SK-N-SH treated with all-trans-retinoic acid at 6 μM for 48 hours (cell line): ENCODE measurements around the gene CRB3.
"Not testable (repeated sequence)": the region's sequence is repeated elsewhere in the genome, so short reads cannot be mapped to it uniquely, and the experiment has no call there.

ENCODE experiments used
- ATAC-seq: fragments of 200-7000 bp; cut with Tn5 transposase; 3 replicates; pipeline ENCODE4 v1.9.1; 2020; ENCODE audit warnings: mild to moderate bottlenecking, moderate library complexity
- ARNTL ChIP-seq: fragments of 450-650 bp; formaldehyde crosslinking; IDR thresholded peaks from 2 replicates; pipeline ENCODE4 v1.5.0; 2020; ENCODE audit warnings: low read depth, mild to moderate bottlenecking, moderate library complexity, borderline replicate concordance
- BACH2 ChIP-seq: fragments of 250-450 bp; sonication (Bioruptor Pico); IDR thresholded peaks from 2 replicates; pipeline ENCODE4 v1.9.0; 2021; ENCODE audit warnings: mild to moderate bottlenecking, borderline replicate concordance
- CSDC2 ChIP-seq: fragments of 250-450 bp; sonication (Bioruptor Pico); IDR thresholded peaks from 2 replicates; pipeline ENCODE4 v1.5.0; 2020; ENCODE audit warnings: mild to moderate bottlenecking, moderate library complexity
- ESRRG ChIP-seq: fragments of 250-450 bp; sonication (Bioruptor Pico); IDR thresholded peaks from 2 replicates; pipeline ENCODE4 v1.6.1; 2021; ENCODE audit warnings: mild to moderate bottlenecking
- GLIS3 ChIP-seq: fragments of 250-450 bp; sonication (Bioruptor Pico); IDR thresholded peaks from 2 replicates; pipeline ENCODE4 v1.5.0; 2020; ENCODE audit warnings: mild to moderate bottlenecking, moderate library complexity
- ISL1 ChIP-seq: fragments of 250-450 bp; sonication (Bioruptor Pico); IDR thresholded peaks from 2 replicates; pipeline ENCODE4 v2.1.2; 2022; ENCODE audit warnings: mild to moderate bottlenecking, moderate library complexity
- OSR1 ChIP-seq: fragments of 250-450 bp; sonication (Bioruptor Pico); IDR thresholded peaks from 2 replicates; pipeline ENCODE4 v1.8.0; 2022; ENCODE audit warnings: moderate library complexity, mild to moderate bottlenecking, inconsistent platforms
- RARB ChIP-seq: fragments of 250-450 bp; sonication (Bioruptor Pico); IDR thresholded peaks from 2 replicates; pipeline ENCODE4 v1.8.0; 2021; ENCODE audit warnings: mild to moderate bottlenecking, moderate library complexity
- SNAI2 ChIP-seq: fragments of 250-450 bp; sonication (Bioruptor Pico); IDR thresholded peaks from 2 replicates; pipeline ENCODE4 v1.5.0; 2020; ENCODE audit warnings: mild to moderate bottlenecking, moderate library complexity
- TOX ChIP-seq: fragments of 250-450 bp; sonication (Bioruptor Pico); IDR thresholded peaks from 2 replicates; pipeline ENCODE4 v1.8.0; 2021; ENCODE audit warnings: mild to moderate bottlenecking, moderate library complexity, borderline replicate concordance
- ZC3H10 ChIP-seq: fragments of 250-450 bp; sonication (Bioruptor Pico); IDR thresholded peaks from 2 replicates; pipeline ENCODE4 v1.5.1; 2021; ENCODE audit warnings: mild to moderate bottlenecking, moderate library complexity
- ZFP3 ChIP-seq: fragments of 250-450 bp; sonication (Bioruptor Pico); IDR thresholded peaks from 2 replicates; pipeline ENCODE4 v1.5.0; 2020; ENCODE audit warnings: mild to moderate bottlenecking, moderate library complexity
- ZFP30 ChIP-seq: fragments of 450-650 bp; formaldehyde crosslinking; IDR thresholded peaks from 2 replicates; pipeline ENCODE4 v1.5.0; 2022; ENCODE audit warnings: mild to moderate bottlenecking, moderate library complexity
- ZNF565 ChIP-seq: fragments of 450-650 bp; formaldehyde crosslinking; conservative IDR thresholded peaks from 2 replicates; pipeline ENCODE4 v1.5.0; 2020; ENCODE audit warnings: low read depth, mild to moderate bottlenecking, moderate library complexity
- ZNF70 ChIP-seq: fragments of 450-650 bp; formaldehyde crosslinking; IDR thresholded peaks from 2 replicates; pipeline ENCODE4 v1.5.0; 2020; ENCODE audit warnings: mild to moderate bottlenecking, moderate library complexity
- ZNF8 ChIP-seq: fragments of 450-650 bp; formaldehyde crosslinking; IDR thresholded peaks from 2 replicates; pipeline ENCODE4 v1.5.0; 2020; ENCODE audit warnings: mild to moderate bottlenecking, moderate library complexity
- TF ChIP-seq, protein P1 (sequence below): fragments of 250-450 bp; sonication (Bioruptor Pico); IDR thresholded peaks from 2 replicates; pipeline ENCODE4 v1.8.0; 2021; ENCODE audit warnings: low read depth, mild to moderate bottlenecking, moderate library complexity, borderline replicate concordance
- TF ChIP-seq, protein P2 (sequence below): fragments of 250-450 bp; sonication (Bioruptor Pico); IDR thresholded peaks from 2 replicates; pipeline ENCODE4 v1.5.1; 2021; ENCODE audit warnings: mild to moderate bottlenecking, moderate library complexity
- TF ChIP-seq, protein P3 (sequence below): fragments of 250-450 bp; sonication (Bioruptor Pico); IDR thresholded peaks from 2 replicates; pipeline ENCODE4 v1.5.1; 2020; ENCODE audit warnings: low read depth, mild to moderate bottlenecking, moderate library complexity
- TF ChIP-seq, protein P4 (sequence below): fragments of 250-450 bp; sonication (Bioruptor Pico); IDR thresholded peaks from 2 replicates; pipeline ENCODE4 v1.5.0; 2020; ENCODE audit warnings: mild to moderate bottlenecking, moderate library complexity
- TF ChIP-seq, protein P5 (sequence below): fragments of 250-450 bp; sonication (Bioruptor Pico); IDR thresholded peaks from 2 replicates; pipeline ENCODE4 v1.8.0; 2020; ENCODE audit warnings: mild to moderate bottlenecking, moderate library complexity, borderline replicate concordance

CRB3 gene

DNA sequence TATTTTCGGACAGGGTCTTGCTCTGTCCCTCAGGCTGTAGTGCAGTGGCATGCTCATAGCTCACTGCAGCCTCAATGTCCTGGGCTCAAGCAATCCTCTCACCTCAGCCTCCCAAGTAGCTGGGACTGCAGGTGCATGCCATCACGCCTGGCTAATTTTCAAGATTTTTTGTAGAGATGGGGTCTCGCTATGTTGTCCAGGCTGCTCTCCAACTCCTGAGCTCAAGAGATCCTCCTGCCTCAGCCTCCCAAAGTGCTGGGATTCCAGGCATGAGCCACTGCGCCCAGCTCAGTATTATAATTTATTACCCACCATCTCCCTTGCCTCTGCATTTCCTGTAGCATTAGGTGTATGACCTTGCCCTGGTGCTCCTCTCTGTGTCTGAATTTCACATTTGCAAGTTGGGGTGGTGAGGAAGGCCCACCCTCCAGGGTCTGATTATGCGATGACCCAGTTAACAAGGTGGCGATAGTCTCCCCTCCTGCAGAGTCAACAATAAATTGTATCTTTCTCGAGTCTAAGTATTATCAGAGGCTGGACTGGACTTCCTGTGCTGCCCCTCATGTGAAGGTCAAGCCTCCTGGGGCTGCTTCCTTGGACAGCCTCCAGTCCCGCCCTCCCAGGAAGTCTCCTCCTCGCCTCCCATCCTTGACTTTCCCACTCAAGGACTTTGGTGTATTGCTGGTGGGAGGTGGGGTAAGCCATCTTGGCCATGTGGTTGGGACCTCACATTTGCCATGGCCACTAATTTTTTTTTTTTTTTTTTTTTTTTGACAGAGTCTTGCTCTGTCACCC, 39.5 kb downstream of the CRB3 start:
- ATAC-seq = no peak
- TF ChIP-seq RARB (CRISPR knock-in tag) (no peak), SNAI2 (CRISPR knock-in tag) (no peak), BACH2 (no peak)
- TF ChIP-seq, protein P1, sequence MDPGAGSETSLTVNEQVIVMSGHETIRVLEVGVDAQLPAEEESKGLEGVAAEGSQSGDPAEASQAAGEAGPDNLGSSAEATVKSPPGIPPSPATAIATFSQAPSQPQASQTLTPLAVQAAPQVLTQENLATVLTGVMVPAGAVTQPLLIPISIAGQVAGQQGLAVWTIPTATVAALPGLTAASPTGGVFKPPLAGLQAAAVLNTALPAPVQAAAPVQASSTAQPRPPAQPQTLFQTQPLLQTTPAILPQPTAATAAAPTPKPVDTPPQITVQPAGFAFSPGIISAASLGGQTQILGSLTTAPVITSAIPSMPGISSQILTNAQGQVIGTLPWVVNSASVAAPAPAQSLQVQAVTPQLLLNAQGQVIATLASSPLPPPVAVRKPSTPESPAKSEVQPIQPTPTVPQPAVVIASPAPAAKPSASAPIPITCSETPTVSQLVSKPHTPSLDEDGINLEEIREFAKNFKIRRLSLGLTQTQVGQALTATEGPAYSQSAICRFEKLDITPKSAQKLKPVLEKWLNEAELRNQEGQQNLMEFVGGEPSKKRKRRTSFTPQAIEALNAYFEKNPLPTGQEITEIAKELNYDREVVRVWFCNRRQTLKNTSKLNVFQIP (CRISPR knock-in tag) = no peak

DNA sequence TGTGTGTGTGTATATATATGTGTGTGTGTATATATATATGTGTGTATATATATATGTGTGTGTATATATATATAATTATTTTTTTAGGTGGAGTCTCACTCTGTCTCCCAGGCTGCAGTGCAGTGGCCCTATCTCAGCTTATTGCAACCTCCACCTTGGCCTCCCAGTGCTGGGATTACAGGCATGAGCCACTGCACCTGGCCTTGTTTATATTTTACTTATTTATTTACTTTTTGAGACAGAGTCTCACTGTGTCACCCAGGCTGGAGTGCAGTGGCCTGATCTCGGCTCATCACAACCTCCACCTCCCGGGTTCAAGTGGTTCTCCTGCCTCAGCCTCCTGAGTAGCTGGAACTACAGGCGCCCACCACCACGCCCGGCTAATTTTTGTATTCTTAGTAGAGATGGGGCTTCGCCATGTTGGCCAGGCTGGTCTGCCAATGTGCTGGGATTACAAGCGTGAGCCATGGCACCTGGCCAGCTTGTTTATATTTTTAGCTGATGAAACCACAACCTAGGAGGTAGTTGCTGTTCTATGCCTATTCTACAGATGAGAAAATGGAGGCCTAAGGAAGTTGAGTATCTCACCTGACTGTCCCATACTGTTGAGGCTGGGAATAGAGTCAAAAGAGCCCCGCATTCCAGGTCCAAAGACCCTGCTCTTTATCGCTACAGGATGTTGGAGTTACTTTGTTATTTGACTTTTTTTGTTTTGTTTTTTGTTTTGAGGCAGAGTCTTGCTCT, 44.1 kb downstream of the CRB3 start:
- not testable (repeated sequence) for ATAC-seq

DNA sequence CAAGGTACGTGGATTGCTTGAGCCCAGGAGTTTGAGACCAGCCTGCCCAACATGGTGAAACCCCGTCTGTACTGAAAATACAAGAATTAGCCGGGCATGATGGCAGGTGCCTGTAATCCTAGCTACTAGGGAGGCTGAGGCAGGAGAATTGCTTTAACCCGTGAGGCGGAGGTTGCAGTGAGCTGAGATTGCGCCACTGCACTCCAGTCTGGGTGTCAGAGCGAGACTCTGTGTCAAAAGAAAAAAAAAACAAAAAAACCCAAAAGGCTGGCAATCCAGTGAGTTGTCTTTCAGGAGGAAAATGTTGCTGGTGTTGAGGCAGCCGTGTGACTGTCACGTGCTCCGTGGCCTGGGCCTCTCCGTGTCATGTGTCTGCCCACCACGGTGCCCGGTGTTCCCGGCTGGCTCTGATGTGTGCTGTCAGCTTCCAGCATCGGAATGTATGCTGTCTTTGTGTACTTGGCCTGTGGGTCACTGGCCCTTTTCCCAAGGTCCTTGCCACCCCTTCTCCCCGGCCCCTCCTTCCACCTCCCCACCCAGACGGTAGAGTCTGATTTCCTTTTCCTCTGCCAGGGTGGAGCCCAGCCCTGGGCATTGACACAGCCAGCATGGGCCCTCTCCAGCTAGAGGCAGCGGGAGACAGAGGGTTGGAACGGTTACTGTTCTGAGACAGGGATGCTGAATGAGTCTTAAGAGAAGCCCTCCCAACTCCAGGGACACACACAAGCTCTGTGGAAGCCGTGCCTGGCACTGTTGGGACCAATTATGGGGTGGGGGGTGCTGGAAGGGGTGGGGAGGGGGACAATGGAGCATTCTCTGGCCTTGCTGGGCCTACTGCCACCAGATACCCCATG, 45.3 kb downstream of the CRB3 start:
- no peak; the same call in 2 of the 3 replicates for ATAC-seq
- TF ChIP-seq ESRRG (no peak), ZNF70 (no peak), ISL1 (CRISPR knock-in tag) (no peak), ZNF8 (CRISPR knock-in tag) (no peak), ZFP3 (no peak), GLIS3 (CRISPR knock-in tag) (no peak), CSDC2 (CRISPR knock-in tag) (no peak), OSR1 (no peak), RARB (CRISPR knock-in tag) (no peak), ZFP30 (no peak), ZC3H10 (CRISPR knock-in tag) (no peak), BACH2 (no peak), TOX (CRISPR knock-in tag) (no peak), ZNF565 (CRISPR knock-in tag) (no peak), ARNTL (CRISPR knock-in tag) (no peak)
- TF ChIP-seq, protein P1 (CRISPR knock-in tag) = no peak
- TF ChIP-seq, protein P2, sequence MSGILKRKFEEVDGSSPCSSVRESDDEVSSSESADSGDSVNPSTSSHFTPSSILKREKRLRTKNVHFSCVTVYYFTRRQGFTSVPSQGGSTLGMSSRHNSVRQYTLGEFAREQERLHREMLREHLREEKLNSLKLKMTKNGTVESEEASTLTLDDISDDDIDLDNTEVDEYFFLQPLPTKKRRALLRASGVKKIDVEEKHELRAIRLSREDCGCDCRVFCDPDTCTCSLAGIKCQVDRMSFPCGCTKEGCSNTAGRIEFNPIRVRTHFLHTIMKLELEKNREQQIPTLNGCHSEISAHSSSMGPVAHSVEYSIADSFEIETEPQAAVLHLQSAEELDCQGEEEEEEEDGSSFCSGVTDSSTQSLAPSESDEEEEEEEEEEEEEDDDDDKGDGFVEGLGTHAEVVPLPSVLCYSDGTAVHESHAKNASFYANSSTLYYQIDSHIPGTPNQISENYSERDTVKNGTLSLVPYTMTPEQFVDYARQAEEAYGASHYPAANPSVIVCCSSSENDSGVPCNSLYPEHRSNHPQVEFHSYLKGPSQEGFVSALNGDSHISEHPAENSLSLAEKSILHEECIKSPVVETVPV (CRISPR knock-in tag) = no peak
- TF ChIP-seq, protein P3, sequence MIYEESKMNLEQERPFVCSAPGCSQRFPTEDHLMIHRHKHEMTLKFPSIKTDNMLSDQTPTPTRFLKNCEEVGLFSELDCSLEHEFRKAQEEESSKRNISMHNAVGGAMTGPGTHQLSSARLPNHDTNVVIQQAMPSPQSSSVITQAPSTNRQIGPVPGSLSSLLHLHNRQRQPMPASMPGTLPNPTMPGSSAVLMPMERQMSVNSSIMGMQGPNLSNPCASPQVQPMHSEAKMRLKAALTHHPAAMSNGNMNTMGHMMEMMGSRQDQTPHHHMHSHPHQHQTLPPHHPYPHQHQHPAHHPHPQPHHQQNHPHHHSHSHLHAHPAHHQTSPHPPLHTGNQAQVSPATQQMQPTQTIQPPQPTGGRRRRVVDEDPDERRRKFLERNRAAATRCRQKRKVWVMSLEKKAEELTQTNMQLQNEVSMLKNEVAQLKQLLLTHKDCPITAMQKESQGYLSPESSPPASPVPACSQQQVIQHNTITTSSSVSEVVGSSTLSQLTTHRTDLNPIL (CRISPR knock-in tag) = no peak
- TF ChIP-seq, protein P4, sequence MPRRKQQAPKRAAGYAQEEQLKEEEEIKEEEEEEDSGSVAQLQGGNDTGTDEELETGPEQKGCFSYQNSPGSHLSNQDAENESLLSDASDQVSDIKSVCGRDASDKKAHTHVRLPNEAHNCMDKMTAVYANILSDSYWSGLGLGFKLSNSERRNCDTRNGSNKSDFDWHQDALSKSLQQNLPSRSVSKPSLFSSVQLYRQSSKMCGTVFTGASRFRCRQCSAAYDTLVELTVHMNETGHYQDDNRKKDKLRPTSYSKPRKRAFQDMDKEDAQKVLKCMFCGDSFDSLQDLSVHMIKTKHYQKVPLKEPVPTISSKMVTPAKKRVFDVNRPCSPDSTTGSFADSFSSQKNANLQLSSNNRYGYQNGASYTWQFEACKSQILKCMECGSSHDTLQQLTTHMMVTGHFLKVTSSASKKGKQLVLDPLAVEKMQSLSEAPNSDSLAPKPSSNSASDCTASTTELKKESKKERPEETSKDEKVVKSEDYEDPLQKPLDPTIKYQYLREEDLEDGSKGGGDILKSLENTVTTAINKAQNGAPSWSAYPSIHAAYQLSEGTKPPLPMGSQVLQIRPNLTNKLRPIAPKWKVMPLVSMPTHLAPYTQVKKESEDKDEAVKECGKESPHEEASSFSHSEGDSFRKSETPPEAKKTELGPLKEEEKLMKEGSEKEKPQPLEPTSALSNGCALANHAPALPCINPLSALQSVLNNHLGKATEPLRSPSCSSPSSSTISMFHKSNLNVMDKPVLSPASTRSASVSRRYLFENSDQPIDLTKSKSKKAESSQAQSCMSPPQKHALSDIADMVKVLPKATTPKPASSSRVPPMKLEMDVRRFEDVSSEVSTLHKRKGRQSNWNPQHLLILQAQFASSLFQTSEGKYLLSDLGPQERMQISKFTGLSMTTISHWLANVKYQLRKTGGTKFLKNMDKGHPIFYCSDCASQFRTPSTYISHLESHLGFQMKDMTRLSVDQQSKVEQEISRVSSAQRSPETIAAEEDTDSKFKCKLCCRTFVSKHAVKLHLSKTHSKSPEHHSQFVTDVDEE (CRISPR knock-in tag) = no peak
- TF ChIP-seq, protein P5, sequence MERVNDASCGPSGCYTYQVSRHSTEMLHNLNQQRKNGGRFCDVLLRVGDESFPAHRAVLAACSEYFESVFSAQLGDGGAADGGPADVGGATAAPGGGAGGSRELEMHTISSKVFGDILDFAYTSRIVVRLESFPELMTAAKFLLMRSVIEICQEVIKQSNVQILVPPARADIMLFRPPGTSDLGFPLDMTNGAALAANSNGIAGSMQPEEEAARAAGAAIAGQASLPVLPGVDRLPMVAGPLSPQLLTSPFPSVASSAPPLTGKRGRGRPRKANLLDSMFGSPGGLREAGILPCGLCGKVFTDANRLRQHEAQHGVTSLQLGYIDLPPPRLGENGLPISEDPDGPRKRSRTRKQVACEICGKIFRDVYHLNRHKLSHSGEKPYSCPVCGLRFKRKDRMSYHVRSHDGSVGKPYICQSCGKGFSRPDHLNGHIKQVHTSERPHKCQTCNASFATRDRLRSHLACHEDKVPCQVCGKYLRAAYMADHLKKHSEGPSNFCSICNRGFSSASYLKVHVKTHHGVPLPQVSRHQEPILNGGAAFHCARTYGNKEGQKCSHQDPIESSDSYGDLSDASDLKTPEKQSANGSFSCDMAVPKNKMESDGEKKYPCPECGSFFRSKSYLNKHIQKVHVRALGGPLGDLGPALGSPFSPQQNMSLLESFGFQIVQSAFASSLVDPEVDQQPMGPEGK (CRISPR knock-in tag) = no peak
